Middle frontal gyrus (tissue), 1 donor: Measurements from ENCODE around the gene ATP1B1.
"Not testable (repeated sequence)": the region's sequence is repeated elsewhere in the genome, so short reads cannot be mapped to it uniquely, and the experiment has no call there.

Experiments
- DNase-seq: peaks from one replicate; pipeline ENCODE4 v3.0.0-alpha.2; 2015; ENCODE audit warnings: low spot score; ENCODE audit errors: extremely low spot score

ATP1B1 gene

DNA sequence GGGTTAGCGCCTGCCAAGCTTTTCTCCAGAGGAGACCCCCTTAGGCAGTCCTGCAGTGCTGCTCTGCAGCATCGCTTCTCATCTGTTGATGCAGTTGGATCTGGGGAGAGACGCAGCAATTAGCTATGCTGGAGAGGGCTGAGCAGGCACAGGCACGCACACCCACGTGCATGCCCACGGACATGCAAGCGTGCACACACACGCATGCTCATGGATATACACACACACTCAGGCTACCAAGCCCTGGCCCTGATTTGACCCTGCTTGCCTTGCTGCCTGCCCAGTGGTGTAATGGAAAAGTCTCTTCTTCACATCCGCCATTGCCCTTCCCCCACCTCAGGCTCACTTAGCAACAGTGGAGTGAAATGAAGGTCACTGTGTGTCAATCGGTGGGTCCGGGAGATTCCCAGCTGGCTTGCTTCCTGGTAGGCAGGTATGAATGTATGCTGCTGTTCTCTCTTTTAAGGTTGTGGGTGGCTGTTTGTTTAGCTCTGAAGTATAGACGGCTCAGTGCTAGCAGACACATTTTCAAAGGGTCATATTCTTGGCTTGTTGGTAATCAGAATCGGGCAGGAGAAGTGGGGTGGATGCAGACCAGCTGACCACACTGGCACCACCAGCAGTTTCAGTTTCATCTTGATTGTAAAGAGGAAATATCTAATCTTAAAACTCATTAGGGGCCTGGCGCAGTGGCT lies 9.5 kb downstream of the ATP1B1 start:
- DNase-seq = no peak

DNA sequence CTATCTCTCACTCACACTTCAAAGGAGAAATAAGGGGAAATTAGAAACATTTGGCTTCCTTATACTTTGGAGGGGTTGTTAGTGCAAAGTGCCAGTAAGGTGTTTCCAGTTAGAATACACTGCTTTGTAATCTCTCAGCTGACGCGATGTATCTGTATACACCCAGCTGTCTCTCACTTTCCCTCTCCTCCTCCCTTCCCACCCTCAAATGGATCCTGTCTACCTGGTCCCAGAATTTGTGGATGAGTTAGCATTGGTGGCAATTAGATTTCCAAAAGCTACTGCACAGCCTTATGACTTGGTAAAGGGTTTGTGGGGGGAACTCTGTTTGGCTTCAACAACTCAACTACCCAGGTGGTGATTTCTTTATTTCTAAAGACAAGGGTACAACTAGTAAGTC lies 10.5 kb downstream of the ATP1B1 start:
- no peak for DNase-seq

DNA sequence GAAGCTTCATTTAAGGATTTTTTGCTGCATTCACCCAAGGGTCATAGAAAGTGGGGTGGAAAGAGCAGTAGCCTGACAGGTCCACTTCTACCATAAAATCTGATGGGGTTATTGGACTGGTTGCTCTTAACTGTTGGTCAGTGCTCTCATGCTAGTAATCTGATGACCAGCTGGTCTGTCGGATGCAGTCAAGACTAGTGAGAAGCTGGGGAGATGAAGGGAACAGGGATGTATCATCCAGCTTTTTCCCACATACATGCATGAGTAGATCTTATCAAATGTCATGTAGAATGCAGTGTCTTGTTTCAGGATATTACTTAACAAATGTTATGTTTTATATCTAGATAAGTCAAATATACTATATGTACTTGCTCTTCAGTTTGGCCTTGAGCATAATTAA lies 11.1 kb downstream of the ATP1B1 start:
- no peak for DNase-seq

DNA sequence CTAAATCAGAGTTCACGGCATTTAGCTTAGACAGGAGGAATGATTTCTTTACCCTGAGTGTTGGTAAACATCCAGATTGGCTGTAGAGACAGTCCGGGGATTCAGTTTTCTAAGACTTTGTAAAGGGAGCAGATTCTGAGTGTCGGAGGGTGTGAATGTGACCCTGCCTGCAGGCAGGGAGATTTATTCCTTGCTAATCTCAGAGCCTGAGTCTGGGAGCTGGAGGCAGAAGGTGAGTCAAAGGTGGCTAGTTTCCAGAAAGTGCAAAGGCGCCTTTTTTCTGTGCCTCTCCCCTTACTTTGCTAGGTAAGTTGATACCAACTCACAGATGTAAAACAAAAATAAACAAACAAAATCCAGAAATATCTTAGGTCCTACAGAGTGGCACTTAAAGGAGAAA lies 11.7 kb downstream of the ATP1B1 start:
- no peak for DNase-seq

DNA sequence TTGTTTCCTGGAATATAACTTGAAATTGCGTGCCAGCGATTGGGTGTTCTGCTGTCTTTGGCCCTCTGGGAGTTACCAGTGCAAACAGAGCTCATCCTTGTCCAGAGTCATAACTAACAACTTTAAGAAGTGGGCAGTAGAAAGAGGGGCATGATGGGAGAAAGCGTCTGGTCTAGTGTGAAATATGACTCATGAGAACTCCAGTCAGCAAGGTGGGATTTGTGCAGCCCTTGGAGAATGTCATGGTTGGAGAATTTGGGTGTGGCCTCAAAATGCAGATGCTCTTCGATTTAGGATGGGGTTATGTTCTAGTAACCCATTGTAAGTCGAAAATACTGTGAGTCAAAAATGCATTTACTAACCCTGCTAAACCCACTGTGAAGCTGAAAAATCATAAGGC lies 12.9 kb downstream of the ATP1B1 start:
- DNase-seq = no peak

DNA sequence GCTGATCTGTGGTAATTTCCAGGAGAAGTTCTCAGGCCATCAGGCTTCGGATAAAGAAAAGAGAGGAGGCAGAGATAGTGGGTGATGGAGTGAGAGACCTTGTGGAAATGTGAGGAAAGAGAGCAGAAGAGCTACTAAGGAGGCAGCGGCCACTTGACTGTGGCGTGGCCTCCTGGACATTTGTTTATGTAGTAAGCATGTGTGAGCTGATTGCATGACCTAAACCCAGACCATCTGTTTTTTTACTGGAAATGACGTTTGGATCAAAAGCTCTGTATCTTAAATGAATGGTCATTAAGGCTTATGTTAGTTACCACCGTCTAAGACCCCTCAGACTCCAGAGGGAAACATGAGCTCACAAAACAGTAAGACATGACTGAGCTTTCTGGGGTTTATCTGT lies 13.6 kb downstream of the ATP1B1 start:
- no peak for DNase-seq

DNA sequence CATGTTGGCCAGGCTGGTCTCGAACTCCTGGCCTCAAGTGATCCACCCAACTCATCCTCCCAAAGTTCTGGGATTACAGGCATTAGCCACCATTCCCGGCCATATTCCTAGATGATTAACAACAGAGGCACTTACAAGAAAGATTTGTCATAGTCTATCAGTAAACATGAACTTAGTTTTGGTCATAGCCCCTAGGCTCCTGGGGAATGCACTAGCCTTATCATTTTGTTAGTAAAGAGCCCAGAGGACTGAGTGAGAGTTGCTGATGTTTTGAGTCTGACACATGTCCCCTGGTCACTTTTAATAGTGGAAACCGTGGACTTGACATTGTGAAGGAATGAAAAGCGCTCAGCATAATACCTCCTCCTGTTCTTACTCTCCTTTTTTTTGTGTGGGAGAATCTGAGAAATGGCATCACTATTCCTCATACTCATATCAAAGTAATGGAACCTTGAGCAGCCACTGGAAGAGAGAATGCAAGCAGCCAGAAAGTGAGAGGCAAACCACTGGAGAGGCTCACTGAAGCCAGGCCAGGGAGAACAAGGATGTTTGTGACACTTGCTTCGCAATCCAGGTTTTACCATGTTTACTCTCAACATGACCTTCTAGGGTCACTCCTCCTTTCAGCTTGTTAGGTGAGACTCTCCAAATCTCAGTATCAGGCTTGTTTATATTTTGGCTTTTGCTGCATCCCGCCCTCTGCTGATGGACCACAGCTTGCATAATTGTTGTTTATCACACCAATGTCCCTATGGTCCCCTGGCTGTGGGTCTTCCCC lies 14.8 kb downstream of the ATP1B1 start:
- no peak for DNase-seq

DNA sequence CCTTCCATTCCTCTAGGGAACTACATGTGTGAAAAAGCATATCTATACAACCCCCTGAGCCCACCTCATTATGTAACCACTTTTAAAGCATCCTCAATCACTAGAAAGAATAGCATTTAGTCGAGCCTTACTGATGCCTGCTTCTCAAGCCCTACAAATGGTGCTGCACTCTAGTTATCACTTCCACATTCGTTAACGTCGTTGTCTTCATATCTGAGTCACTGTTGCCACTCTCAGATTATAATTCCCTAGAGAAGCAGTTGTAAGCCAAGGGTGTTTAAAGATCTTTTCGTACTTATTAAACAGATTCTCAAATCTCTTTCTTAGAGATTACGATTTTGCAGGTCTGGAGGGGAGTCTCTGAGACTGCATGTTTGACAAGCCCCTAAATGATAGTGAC lies 16.5 kb downstream of the ATP1B1 start:
- no peak for DNase-seq

DNA sequence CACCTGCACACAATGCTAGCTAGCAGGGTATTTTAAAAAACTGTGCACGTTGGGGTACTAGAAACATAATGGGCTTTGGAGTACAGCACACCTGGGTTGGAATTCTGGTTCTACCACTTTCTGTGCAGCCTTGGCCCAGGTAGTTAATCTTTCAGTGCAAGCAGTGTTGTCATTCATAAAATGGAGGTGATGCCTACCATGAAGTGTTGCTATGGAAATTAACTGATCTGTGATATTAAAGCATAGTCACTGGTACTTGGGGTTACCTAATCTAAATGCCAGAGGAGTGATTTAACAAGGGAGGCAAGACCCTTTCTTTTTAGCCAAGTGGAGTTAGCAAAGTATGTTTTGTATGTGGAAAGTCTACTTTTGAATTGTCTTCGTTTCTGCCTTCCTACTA lies 18.0 kb downstream of the ATP1B1 start:
- DNase-seq = no peak

DNA sequence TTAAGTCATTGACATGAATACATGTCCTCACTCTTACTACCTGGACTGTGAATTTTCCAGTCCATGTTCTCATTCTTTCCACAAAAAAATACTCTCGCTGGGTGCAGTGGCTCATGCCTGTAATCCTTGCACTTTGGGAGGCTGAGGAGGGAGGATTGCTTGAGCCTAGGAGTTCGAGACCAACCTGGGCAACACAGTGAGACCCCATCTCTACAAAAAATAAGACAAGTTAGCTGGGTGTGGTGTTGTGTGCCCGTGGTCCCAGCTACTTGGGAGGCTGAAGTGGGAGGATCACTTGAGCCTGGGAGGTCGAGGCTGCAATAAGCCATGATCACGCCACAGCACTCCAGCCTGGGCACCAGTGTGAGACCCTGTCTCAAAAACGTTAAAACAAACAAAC lies 19.1 kb downstream of the ATP1B1 start:
- DNase-seq = not testable (repeated sequence)

DNA sequence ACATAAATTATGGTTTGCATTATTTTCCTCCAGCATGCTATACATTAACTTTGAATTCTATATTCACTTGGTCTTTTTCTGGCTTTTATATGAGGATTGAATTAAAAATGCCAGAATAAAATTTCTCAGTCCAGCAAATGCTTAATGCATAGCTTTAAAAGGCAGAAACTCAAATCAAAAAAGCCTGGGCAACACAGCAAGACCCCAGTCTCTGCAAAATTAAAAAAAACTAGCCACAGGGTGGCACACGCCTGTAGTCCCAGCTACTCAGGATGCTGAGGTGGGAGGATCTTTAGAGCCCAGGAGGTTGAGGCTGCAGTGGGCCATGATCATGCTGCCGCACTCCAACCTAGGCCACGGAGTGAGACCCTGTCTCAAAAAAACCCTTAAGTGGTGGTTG lies 19.8 kb downstream of the ATP1B1 start:
- no peak for DNase-seq

DNA sequence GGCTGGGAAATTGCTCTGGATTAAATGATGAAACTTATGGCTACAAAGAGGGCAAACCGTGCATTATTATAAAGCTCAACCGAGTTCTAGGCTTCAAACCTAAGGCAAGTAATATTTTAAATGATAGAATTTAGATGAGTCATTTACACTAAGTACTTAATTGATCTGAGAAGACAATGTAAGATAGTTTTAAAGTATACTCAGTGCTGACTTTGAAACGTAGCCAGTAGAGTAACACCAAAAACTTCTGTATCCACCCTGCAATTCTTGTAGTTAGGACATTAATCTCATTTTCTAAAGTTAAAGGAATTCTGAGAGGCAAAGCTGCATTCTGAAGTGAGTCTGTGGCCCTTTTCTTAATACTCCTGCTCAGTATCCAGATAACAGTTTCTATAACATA lies 20.8 kb downstream of the ATP1B1 start:
- DNase-seq = no peak

DNA sequence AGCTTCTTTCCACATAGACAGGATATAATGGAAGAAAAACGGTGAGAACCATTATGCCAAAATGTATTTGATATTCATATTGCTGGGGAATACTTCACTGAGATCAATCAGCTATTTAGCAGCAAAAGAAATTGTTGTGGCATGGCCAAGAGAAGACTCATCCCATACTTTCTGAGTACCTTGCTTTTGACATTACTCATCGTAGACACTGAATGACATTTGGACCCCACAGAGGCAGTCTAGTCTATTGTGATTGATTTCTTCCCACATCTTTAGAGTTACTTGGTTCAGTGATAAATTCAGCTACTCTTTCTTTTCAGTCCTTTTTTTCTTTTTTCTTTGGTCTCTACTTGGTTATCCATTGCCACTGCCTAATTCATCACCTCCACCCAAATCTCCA lies 22.1 kb downstream of the ATP1B1 start:
- no peak for DNase-seq

DNA sequence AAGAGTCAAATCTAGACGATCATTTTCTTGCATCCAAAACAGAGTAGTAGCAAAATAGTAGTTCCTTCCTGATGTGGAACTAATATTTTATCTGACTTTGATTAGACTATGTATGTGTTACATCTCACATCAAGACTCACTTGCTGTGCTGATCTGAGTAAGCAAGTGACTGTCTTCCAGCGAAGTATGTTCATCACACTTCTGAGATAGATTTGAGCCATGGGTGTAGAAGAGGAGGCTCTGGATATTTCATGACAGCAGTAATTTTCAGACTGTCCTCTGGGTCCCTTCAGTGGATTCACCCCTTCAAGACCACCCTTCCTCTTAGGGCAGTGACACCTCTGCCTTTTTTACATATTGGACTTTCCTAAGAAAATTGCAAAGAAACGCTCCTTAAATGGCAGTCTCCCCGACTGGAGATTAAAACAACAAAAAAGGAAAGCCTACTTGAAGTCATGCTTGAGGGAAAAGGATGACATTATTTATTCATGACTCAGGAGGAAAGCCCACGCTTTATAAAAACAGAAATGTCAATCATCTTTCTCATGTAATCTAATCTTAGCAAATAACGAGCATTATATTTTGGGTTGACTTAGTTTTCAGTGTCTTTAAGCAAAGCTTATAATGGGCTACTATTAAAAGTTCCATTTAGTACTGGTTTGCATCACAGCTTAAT lies 22.8 kb downstream of the ATP1B1 start:
- no peak for DNase-seq

DNA sequence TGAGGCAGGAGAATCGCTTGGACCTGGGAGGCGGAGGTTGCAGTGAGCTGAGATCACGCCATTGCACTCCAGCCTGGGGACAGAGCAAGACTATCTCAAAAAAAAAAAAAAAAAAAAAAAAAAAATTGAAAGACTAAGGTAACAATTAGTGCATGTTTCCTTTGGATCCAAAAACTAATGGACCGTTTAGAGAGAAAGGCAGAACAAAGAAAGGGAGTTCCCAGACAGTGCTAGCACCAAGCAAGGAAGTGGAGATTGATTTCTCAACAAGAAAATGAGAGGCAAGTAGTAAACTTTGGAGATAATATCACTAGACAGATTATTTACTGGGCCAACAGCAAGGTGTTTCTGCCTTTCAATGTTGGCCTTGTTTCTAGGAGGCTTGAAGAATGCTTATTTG lies 24.2 kb downstream of the ATP1B1 start:
- DNase-seq = no peak

DNA sequence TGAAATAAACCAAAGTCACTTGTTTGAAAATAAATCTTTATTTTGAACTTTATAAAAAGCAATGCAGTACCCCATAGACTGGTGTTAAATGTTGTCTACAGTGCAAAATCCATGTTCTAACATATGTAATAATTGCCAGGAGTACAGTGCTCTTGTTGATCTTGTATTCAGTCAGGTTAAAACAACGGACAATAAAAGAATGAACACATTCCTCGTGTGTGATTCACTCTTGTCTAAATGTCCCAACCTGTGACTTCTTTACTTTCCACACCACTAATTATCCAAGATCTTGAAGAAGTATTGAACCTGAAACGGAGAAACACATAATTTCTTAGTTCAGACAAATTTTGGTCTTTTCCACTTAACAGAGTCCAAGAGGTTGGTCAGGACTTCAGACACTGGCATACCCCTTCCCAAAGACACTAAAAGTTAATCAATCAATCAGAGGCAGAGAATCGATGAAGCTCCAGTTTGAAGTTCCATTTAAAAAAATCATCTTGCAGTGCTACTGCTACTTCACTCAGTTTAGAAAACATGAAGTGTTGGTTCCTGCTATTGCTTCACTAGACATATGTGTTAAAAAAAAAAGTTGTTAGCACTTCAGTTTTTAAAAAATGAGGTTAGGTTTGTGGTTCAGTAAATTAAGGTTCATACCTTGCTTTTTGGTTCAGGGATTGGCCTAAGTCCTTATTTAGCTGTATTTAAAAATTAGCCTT lies 26.2 kb downstream of the ATP1B1 start:
- no peak for DNase-seq

DNA sequence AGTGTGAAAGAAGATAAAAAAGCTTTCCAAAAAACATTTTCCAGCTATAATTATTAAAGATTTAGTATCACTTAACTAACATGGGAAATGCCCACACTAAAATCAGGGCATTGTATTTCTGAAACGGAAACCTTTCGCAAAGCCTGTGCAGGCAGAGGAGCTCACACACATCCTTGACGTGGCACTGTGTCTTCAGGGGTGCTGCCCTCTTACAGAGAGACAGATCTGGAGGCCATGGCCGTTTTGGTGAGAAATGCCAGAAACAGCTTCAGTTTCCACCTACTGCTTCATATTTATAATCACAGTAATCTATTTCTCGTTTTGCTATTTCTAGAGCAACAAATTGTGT lies 26.7 kb downstream of the ATP1B1 start:
- DNase-seq = no peak

DNA sequence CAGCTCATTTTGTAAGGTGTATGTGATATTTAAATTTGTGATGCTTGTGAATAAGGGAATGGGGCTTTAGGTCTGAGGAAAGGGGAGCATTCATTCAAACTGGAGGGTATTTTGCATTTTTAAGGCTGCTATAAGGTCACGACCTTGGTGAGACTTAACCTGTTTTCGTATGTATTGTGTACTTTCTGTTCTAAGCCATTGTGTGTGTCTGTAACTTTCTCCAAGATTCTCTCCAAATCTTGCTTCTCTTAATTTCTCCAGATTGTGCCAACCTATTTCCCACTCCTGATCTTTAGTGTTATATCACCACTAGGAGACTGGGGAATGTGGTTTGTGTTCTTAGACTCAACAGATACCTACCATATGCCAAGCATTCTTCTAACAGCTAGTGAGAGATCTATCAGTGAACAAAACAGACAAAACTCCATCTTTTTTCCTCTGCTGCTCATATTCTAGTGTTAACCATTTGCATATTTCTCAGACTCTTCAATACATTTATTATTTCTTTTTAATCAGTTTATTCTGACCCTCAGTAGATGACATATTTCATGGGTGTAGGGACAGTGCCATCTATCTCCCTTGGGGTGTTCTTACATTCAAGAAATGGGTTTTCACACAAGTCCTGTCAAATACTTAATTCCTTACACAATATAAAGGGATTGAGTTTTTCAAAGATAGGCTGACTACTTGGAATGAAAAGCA lies 27.5 kb downstream of the ATP1B1 start:
- DNase-seq = no peak

DNA sequence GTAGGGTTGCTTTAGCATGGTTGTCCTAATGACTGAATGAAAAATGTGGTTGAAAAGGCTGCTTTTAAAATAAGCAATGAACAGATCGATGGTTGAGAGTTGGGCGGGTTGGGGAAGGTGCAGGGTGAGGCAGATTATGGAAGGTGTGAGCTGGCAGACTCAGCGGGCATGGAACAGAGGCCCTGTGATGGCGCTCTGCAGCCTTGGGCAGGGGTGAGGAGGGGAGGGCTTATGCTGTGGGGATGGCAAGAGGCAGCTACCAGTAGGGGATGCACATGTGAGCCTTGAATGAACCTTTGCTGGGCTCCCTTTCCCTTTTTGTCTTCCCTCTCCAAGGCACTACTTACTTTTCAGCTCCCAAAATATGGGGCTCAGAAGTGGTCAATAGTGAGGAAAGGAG lies 30.9 kb downstream of the ATP1B1 start:
- no peak for DNase-seq

DNA sequence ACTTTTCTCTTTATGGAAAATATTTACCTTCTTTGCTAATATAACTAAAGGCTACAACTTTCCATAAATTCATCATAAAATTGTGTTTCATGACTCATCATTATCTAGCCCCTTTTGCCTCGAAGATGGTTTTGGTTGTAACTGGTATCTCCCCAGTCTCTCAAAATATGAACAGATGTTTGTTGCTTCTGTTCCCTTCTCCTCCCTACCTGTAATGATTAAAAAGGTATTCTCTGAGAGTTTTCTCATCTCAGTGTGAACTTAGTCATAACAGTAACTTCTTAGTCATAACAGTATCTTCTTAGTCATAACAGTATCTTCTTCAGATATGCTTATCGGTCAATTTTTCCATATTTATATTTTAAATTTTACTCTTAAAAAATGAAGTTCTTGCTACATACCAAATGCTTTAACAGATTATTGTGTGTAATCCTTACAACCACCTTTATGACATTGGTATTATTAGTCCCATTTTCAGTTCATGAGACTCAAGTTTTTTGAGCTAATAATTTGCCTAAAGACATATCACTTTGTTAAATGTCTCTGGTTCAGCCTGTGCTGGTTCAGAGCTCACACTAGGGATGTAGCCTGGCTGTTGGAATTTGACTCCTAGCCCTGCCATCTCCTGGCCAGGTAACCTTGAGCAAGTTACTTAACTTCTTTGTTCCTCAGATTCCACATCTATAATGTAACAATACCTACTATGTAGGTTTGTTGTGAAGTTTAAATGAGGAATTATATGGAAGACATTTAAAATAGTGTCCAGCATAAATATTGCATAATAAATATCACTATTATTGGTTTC lies 32.6 kb downstream of the ATP1B1 start:
- no peak for DNase-seq

DNA sequence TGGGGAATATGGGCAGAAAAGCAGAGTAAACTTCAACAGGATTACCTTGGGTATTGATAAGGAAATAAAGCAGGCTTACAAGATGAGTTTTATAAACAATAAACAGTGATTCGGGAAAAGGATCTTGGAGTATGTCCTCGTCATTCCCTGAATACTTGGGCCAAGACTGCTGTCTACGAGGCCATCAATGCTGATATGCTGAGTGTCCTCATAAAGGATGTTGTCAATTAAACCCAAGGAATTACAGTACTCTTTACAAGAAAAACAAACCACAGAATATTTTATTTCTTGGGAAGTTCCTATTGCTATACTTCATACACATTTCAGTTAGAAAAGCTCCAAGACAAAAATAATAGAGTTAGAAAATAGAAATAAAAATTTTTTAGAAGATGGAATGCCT lies 34.9 kb downstream of the ATP1B1 start:
- DNase-seq = no peak
